Stimulated activated naive CD8-positive, alpha-beta T cell treated with anti-CD3 and anti-CD28 coated beads, Interleukin-15, amount 100 ng/mL, for 72 hours (primary cell): Measurements from ENCODE around the gene CX3CR1.

ENCODE experiments used
- ATAC-seq: fragments of 150-1000 bp; cut with Tn5 transposase; 2 replicates; pipeline ENCODE4 v1.10.0; 2021; ENCODE audit warnings: mild to moderate bottlenecking, moderate library complexity
- DNase-seq, 2 donors: peaks; one replicate each; pipeline ENCODE4 v3.0.0; 2021 to 2022
- H3K27ac Mint-ChIP-seq, 2 donors: one replicate each; pipeline ENCODE4 v1.8.0; 2022; ENCODE audit warnings: mild to moderate bottlenecking in 2 of 2, mixed read lengths in 2 of 2, moderate library complexity in 2 of 2
- H3K27me3 Mint-ChIP-seq: one replicate; pipeline ENCODE4 v1.8.0; 2022; ENCODE audit warnings: mixed read lengths
- H3K4me1 Mint-ChIP-seq: one replicate; pipeline ENCODE4 v1.8.0; 2022; ENCODE audit warnings: mild to moderate bottlenecking, mixed read lengths
- H3K4me3 Mint-ChIP-seq, 2 donors: one replicate each; pipeline ENCODE4 v1.8.0; 2022; ENCODE audit warnings: mild to moderate bottlenecking in 2 of 2, mixed read lengths in 2 of 2, moderate library complexity in 1 of 2
- H3K9me3 Mint-ChIP-seq, 2 donors: one replicate each; pipeline ENCODE4 v1.8.0; 2022; ENCODE audit warnings: mixed read lengths in 2 of 2

The CX3CR1 gene

GRCh38 chr3:39262846-39263245 is 17.0 kb downstream of the CX3CR1 start:
- Mint-ChIP-seq H3K27ac (no peak overlapping the region), H3K27me3 (peaks cover 57% of the 10 kb centered on the region), H3K9me3 (peaks cover 0 to 9% of the 10 kb centered on the region in 2 donors), H3K4me1 (peaks cover 44% of the 10 kb centered on the region), H3K4me3 (no peak overlapping the region)
- ATAC-seq, result no peak
- DNase-seq, result no peak

- DNase-seq (no peak), ATAC-seq (no peak)
- Mint-ChIP-seq H3K4me1 (peaks cover 38% of the 10 kb centered on the region), H3K4me3 (no peak overlapping the region), H3K9me3 (peaks cover 0 to 9% of the 10 kb centered on the region in 2 donors), H3K27ac (no peak overlapping the region), H3K27me3 (peaks cover 67% of the 10 kb centered on the region)
Observed at GRCh38 chr3:39261726-39262125, 18.1 kb downstream of the CX3CR1 start.

GRCh38 chr3:39260957-39261356 is 18.9 kb downstream of the CX3CR1 start:
- H3K4me1 Mint-ChIP-seq, result peaks cover 43% of the 10 kb centered on the region
- H3K4me3 Mint-ChIP-seq, result no peak overlapping the region

GRCh38 chr3:39260318-39260717 is 19.5 kb downstream of the CX3CR1 start:
- no peak overlapping the region for H3K4me3 Mint-ChIP-seq
- H3K27me3 Mint-ChIP-seq, result peaks cover 60% of the 10 kb centered on the region
- ATAC-seq (no peak), DNase-seq (no peak)
- peaks cover 45% of the 10 kb centered on the region for H3K4me1 Mint-ChIP-seq
- no peak overlapping the region for H3K27ac Mint-ChIP-seq
- H3K9me3 Mint-ChIP-seq, result peaks cover 0 to under 1% of the 10 kb centered on the region in 2 donors

More at GRCh38 chr3:39260957-39261356, 18.9 kb downstream of the CX3CR1 start:
- peaks cover 67% of the 10 kb centered on the region for H3K27me3 Mint-ChIP-seq
- DNase-seq (peak in 1 of 2 donors; percentile 64), ATAC-seq (peak; percentile 97)
- H3K27ac Mint-ChIP-seq, result peak overlapping the region in 1 of 2 donors; percentile 93
- H3K9me3 Mint-ChIP-seq, result peaks cover 0 to 7% of the 10 kb centered on the region in 2 donors

GRCh38 chr3:39255503-39256325 is 24.1 kb downstream of the CX3CR1 start:
- DNase-seq (peak in 1 of 2 donors; percentile 26), ATAC-seq (peak; percentile 84)
- Mint-ChIP-seq H3K4me3 (peak overlapping the region; percentile 10 to 34), H3K9me3 (no peaks in the 10 kb centered on the region), H3K4me1 (peaks cover 53% of the 10 kb centered on the region), H3K27me3 (peaks cover 54% of the 10 kb centered on the region), H3K27ac (peak overlapping the region in 1 of 2 donors; percentile 72)

- ATAC-seq (peak; percentile 2), DNase-seq (no peak)
- Mint-ChIP-seq H3K9me3 (no peaks in the 10 kb centered on the region), H3K4me3 (peak overlapping the region; percentile 10 to 34), H3K4me1 (peaks cover 53% of the 10 kb centered on the region), H3K27ac (peak overlapping the region in 1 of 2 donors; percentile 53), H3K27me3 (peaks cover 51% of the 10 kb centered on the region)
Observed at GRCh38 chr3:39254806-39255449, 24.9 kb downstream of the CX3CR1 start.

GRCh38 chr3:39251576-39251975 is 28.3 kb downstream of the CX3CR1 start:
- Mint-ChIP-seq H3K4me3 (no peak overlapping the region), H3K27ac (no peak overlapping the region), H3K9me3 (no peaks in the 10 kb centered on the region), H3K4me1 (peaks cover 41% of the 10 kb centered on the region), H3K27me3 (peaks cover 26% of the 10 kb centered on the region)
- no peak for DNase-seq
- no peak for ATAC-seq

GRCh38 chr3:39250116-39250747 is 29.6 kb downstream of the CX3CR1 start:
- no peaks in the 10 kb centered on the region for H3K9me3 Mint-ChIP-seq
- no peak overlapping the region for H3K4me3 Mint-ChIP-seq
- peaks cover 26% of the 10 kb centered on the region for H3K27me3 Mint-ChIP-seq
- no peak for DNase-seq
- no peak overlapping the region for H3K27ac Mint-ChIP-seq
- no peak for ATAC-seq
- H3K4me1 Mint-ChIP-seq, result peaks cover 29% of the 10 kb centered on the region

- Mint-ChIP-seq H3K27ac (no peak overlapping the region), H3K9me3 (no peaks in the 10 kb centered on the region)
- ATAC-seq, result no peak
Observed at GRCh38 chr3:39249453-39250115, 30.3 kb downstream of the CX3CR1 start.

GRCh38 chr3:39241561-39241960 is 38.3 kb downstream of the CX3CR1 start:
- Mint-ChIP-seq H3K27me3 (peaks cover 14% of the 10 kb centered on the region), H3K27ac (no peak overlapping the region), H3K9me3 (no peaks in the 10 kb centered on the region), H3K4me3 (no peak overlapping the region), H3K4me1 (no peaks in the 10 kb centered on the region)
- ATAC-seq (no peak), DNase-seq (no peak)

More at GRCh38 chr3:39249453-39250115, 30.3 kb downstream of the CX3CR1 start:
- DNase-seq, result no peak
- Mint-ChIP-seq H3K27me3 (peaks cover 26% of the 10 kb centered on the region), H3K4me3 (no peak overlapping the region), H3K4me1 (peaks cover 24% of the 10 kb centered on the region)

GRCh38 chr3:39237027-39237426 is 42.8 kb downstream of the CX3CR1 start:
- Mint-ChIP-seq H3K27me3 (peaks cover 45% of the 10 kb centered on the region), H3K4me1 (peaks cover 11% of the 10 kb centered on the region), H3K27ac (no peak overlapping the region), H3K9me3 (no peaks in the 10 kb centered on the region), H3K4me3 (no peak overlapping the region)
- no peak for ATAC-seq
- DNase-seq, result no peak

- H3K9me3 Mint-ChIP-seq, result no peaks in the 10 kb centered on the region
- ATAC-seq, result no peak
- no peak for DNase-seq
- H3K27ac Mint-ChIP-seq, result no peak overlapping the region
- H3K27me3 Mint-ChIP-seq, result peaks cover 52% of the 10 kb centered on the region
- peaks cover 11% of the 10 kb centered on the region for H3K4me1 Mint-ChIP-seq
- no peak overlapping the region for H3K4me3 Mint-ChIP-seq
Observed at GRCh38 chr3:39234651-39235050, 45.2 kb downstream of the CX3CR1 start.

GRCh38 chr3:39232859-39233258 is 47.0 kb downstream of the CX3CR1 start:
- Mint-ChIP-seq H3K27me3 (peaks cover 42% of the 10 kb centered on the region), H3K4me3 (no peak overlapping the region), H3K27ac (no peak overlapping the region), H3K4me1 (peaks cover 11% of the 10 kb centered on the region), H3K9me3 (no peaks in the 10 kb centered on the region)
- ATAC-seq, result no peak
- no peak for DNase-seq

- Mint-ChIP-seq H3K27ac (no peak overlapping the region), H3K4me3 (no peak overlapping the region), H3K9me3 (no peaks in the 10 kb centered on the region), H3K27me3 (peaks cover 42% of the 10 kb centered on the region), H3K4me1 (peaks cover 11% of the 10 kb centered on the region)
- DNase-seq, result no peak
- ATAC-seq, result no peak
Observed at GRCh38 chr3:39230453-39230852, 49.4 kb downstream of the CX3CR1 start.

- Mint-ChIP-seq H3K27ac (no peak overlapping the region), H3K9me3 (no peaks in the 10 kb centered on the region), H3K4me3 (no peak overlapping the region), H3K4me1 (no peaks in the 10 kb centered on the region), H3K27me3 (peaks cover 23% of the 10 kb centered on the region)
- DNase-seq, result no peak
- no peak for ATAC-seq
Observed at GRCh38 chr3:39228496-39228895, 51.3 kb downstream of the CX3CR1 start.
